HepG2 (cell line): ENCODE measurements around the gene RNASE11. TPM values are rescaled to one million over a fixed set of nuclear protein-coding genes. Genes with fewer than 3 reads are reported as not detected.

ENCODE experiments used
- ATAC-seq: fragments of 200-7000 bp; cut with Tn5 transposase; 3 replicates; pipeline ENCODE4 v1.9.1; 2020; ENCODE audit warnings: mild to moderate bottlenecking, moderate library complexity
- BruUV-seq: library from RNA; stranded (reverse); fragments of 400-500 nt; replicated peaks from 2 replicates; lab custom pipeline; 2021; lab: Mats Ljungman, UMichigan
- CTCF ChIA-PET: fragments of 300-600 bp; formaldehyde crosslinking; extraction: SDS; loops from one replicate; lab custom pipeline; 2021; ENCODE audit warnings: low total read pairs, inconsistent platforms, low intra/inter-chr PET ratio; lab: Yijun Ruan, JAX
- POLR2A ChIA-PET: fragments of 350-600 bp; sonication (Branson Sonifier 250); formaldehyde crosslinking; loops from one replicate; lab custom pipeline; 2020; ENCODE audit warnings: antibody characterized with exemption, inconsistent platforms; lab: Yijun Ruan, JAX
- DNase-seq: peaks from one replicate; pipeline ENCODE4 v3.0.0-alpha.2; 2015; ENCODE audit warnings: low spot score
- FAIRE-seq: peaks from 3 replicates; lab custom pipeline; 2011; peaks lifted over from hg19 to GRCh38; lab: Jason Lieb, UNC
- H2AFZ ChIP-seq: one replicate; pipeline ENCODE4 v1.6.1; 2011; ENCODE audit warnings: low read length, inconsistent platforms
- H3K27ac ChIP-seq: fragments of 300-600 bp; 3 replicates; pipeline ENCODE4 v1.8.0; 2011; ENCODE audit warnings: mixed run types, mild to moderate bottlenecking, mixed read lengths, low read length, inconsistent platforms; ENCODE audit not compliant: insufficient read depth; ENCODE audit errors: extremely low read length
- H3K27me3 ChIP-seq, 2 experiments: fragments of 200-600 bp in 1 of 2; 2 replicates in 1 of 2; 3 replicates in 1 of 2; pipeline versions ENCODE4 v1.6.0 to v1.8.0; 2011; ENCODE audit warnings: low read length in 2 of 2, mild to moderate bottlenecking in 2 of 2, moderate library complexity in 2 of 2, inconsistent platforms in 1 of 2; ENCODE audit not compliant: insufficient read depth in 2 of 2, control insufficient read depth in 1 of 2
- H3K36me3 ChIP-seq, 2 experiments: fragments of 200-600 bp in 1 of 2; replicated peaks in 1 of 2; 2 replicates in 1 of 2; 3 replicates in 1 of 2; pipeline versions ENCODE4 v1.5.1 to v1.8.0; 2011; ENCODE audit warnings: low read length in 2 of 2, inconsistent platforms in 1 of 2; ENCODE audit not compliant: insufficient read depth in 2 of 2, control insufficient read depth in 1 of 2
- H3K4me1 ChIP-seq: 2 replicates; pipeline ENCODE4 v1.5.1; 2012; ENCODE audit warnings: low read length, inconsistent platforms; ENCODE audit not compliant: insufficient read depth
- H3K4me2 ChIP-seq: 2 replicates; pipeline ENCODE4 v1.6.0; 2011; ENCODE audit warnings: low read depth, low read length, inconsistent platforms
- H3K4me3 ChIP-seq, 3 experiments: fragments of 200-600 bp in 1 of 3; sonication (generic), shearing (Covaris generic) in 1 of 3; replicated peaks in 1 of 3; 2 replicates each; pipeline ENCODE4 v1.5.1; 2011 to 2016; ENCODE audit warnings: low read length in 3 of 3, inconsistent platforms in 2 of 3, low read depth in 2 of 3, mild to moderate bottlenecking in 2 of 3, control low read depth in 1 of 3, mixed read lengths in 1 of 3; ENCODE audit not compliant: insufficient read depth in 1 of 3
- H3K79me2 ChIP-seq: one replicate; pipeline ENCODE4 v1.6.1; 2011; ENCODE audit warnings: low read length, inconsistent platforms; ENCODE audit not compliant: insufficient read depth
- H3K9ac ChIP-seq: 2 replicates; pipeline ENCODE4 v1.6.0; 2011; ENCODE audit warnings: mild to moderate bottlenecking, low read depth, low read length, inconsistent platforms; ENCODE audit not compliant: insufficient read depth
- H3K9me3 ChIP-seq: 2 replicates; pipeline ENCODE4 v1.5.1; 2012; ENCODE audit warnings: mild to moderate bottlenecking, low read length
- H4K20me1 ChIP-seq: 2 replicates; pipeline ENCODE4 v1.6.0; 2011; ENCODE audit warnings: inconsistent platforms, mild to moderate bottlenecking, low read length, moderate library complexity; ENCODE audit not compliant: insufficient read depth
- CHD4 ChIP-seq: fragments of 200-600 bp; sonication (generic); IDR thresholded peaks from 2 replicates; pipeline ENCODE4 v1.7.0; 2017; ENCODE audit warnings: mild to moderate bottlenecking, low read length, borderline replicate concordance
- GABPA ChIP-seq, 2 experiments: IDR thresholded peaks; 2 replicates each; pipeline ENCODE4 v1.6.1; 2011 to 2016; ENCODE audit warnings: low read depth in 2 of 2, low read length in 1 of 2, missing biosample characterization in 1 of 2, missing genetic modification characterization in 1 of 2
- IRF2 ChIP-seq: IDR thresholded peaks from 2 replicates; pipeline ENCODE4 v1.6.1; 2018; ENCODE audit warnings: missing genetic modification reagents, missing compliant biosample characterization
- PRDM15 ChIP-seq: sonication (generic); formaldehyde crosslinking; IDR thresholded peaks from 2 replicates; pipeline ENCODE4 v1.4.0; 2020; ENCODE audit warnings: missing genetic modification reagents
- RNF2 ChIP-seq: fragments of 450-650 bp; conservative IDR thresholded peaks from 2 replicates; pipeline ENCODE4 v1.6.1; 2016; ENCODE audit warnings: low read depth
- SALL2 ChIP-seq: sonication (generic); formaldehyde crosslinking; IDR thresholded peaks from 2 replicates; pipeline ENCODE4 v1.8.1; 2023; ENCODE audit warnings: mild to moderate bottlenecking, missing genetic modification reagents, inconsistent platforms
- ZNF546 ChIP-seq: sonication (generic); formaldehyde crosslinking; conservative IDR thresholded peaks from 2 replicates; pipeline ENCODE4 v1.8.1; 2023; ENCODE audit warnings: mild to moderate bottlenecking, missing genetic modification reagents
- WGBS: methylation state at CpG from one replicate; pipeline ENCODE4 v1.1.6; 2017; ENCODE audit warnings: low lambda C conversion rate; 5-methylcytosine and 5-hydroxymethylcytosine counted together
- in situ Hi-C: cut with HindIII; loops from 2 replicates; pipeline ENCODE4 v1.10.0; 2017; ENCODE audit warnings: low pct_unique_long_range_greater_than_20kb; ENCODE audit not compliant: extremely low pct_ligation_motif_present
- intact Hi-C: fragments of 100-400 bp; cut with micrococcal nuclease; formaldehyde crosslinking; loops from one replicate; pipeline ENCODE4 v1.10.0; 2022; ENCODE audit not compliant: unreplicated experiment
- polyA plus RNA-seq, 8 experiments: library from polyadenylated mRNA; depleted of rRNA in 3 of 8; stranded (reverse) in 7 of 8; unstranded in 1 of 8; fragments of >200 nt; fragmentation: Illumina TruSeq in 4 of 8; extraction: Trizol in 4 of 8; gene quantifications; 2 replicates each; pipeline versions ENCODE4 v1.2.1 to v1.2.3, GENCODE V29; 2011 to 2016; ENCODE audit warnings: low read depth in 4 of 8, missing spikeins in 1 of 8, mixed read lengths in 1 of 8; ENCODE audit not compliant: insufficient read depth in 1 of 8
- total RNA-seq, 5 experiments: library from RNA; depleted of rRNA; stranded (reverse); fragments of >200 nt; fragmentation: Illumina TruSeq; extraction: Trizol; gene quantifications; 2 replicates each; pipeline ENCODE4 v1.2.3, GENCODE V29; 2016; ENCODE audit warnings: low read depth in 1 of 5

RNASE11 gene
- total and polyA plus RNA-seq, 2 of the 13 experiments (the other 11 are each of a cell fraction or from before 2014, with no cell fraction given), result not detected

DNA sequence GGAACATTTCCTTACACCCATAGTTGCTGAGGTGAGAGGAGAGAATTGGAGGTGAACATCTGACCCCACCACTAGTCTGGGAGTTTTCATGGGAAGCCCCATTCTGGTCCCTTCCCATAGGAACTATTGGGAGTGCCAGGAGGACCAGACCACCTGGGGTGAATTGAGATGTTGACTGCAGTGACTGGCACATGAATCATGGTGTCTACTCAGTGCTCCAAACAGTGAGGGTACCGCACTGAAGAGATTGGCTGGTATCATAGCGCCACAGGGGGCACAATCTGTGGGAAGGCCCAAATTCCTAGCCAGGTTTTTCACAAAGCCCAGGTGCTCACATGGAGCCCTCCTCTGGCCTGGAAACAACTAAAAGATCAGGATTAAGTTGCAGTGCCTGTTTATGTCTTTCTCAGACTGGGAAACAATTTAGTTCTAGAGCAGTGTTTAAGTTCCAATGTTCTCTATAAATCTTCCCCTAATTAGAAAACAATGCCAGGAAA, 23.3 kb downstream of the RNASE11 start:
- H3K27ac ChIP-seq, result no peak overlapping the region
- H3K27me3 ChIP-seq, result no peaks in the 10 kb centered on the region
- ChIA-PET POLR2A (no interaction called here), CTCF (no interaction called here)
- no peaks in the 10 kb centered on the region for H4K20me1 ChIP-seq
- no peak overlapping the region for H3K9ac ChIP-seq
- no peaks in the 10 kb centered on the region for H3K79me2 ChIP-seq
- DNase-seq (no peak), FAIRE-seq (no peak), ATAC-seq (no peak)
- no peaks in the 10 kb centered on the region for H3K4me1 ChIP-seq
- in situ Hi-C loops (no loop called here), intact Hi-C loops (no loop called here)
- no peak overlapping the region for H3K4me3 ChIP-seq
- 39% methylated on average over 2 of the region's 2 CpGs for WGBS
- H3K36me3 ChIP-seq, result no peaks in the 10 kb centered on the region
- H2AFZ ChIP-seq, result no peak overlapping the region
- TF ChIP-seq RNF2 (no peak), ZNF546 (CRISPR knock-in tag) (no peak), IRF2 (CRISPR knock-in tag) (no peak), SALL2 (CRISPR knock-in tag) (no peak), GABPA (IDR thresholded peaks at IDR 0.05; ENCODE audit: low read depth, low read length) (no peak), GABPA (CRISPR knock-in tag; IDR thresholded peaks at IDR 0.05; ENCODE audit: low read depth) (no peak), PRDM15 (CRISPR knock-in tag) (0 out of 2 replicates have a peak, but pooled peaks have one; percentile 61), CHD4 (no peak)
- no peak overlapping the region for H3K4me2 ChIP-seq
- H3K9me3 ChIP-seq, result no peaks in the 10 kb centered on the region
- no TSS peak for BruUV-seq
